Caco-2 (cell line): ENCODE data around the gene MEIS3. TPM values are rescaled to one million over a fixed set of nuclear protein-coding genes. Genes with fewer than 3 reads are reported as not detected.
"Not testable (repeated sequence)": the region's sequence is repeated elsewhere in the genome, so short reads cannot be mapped to it uniquely, and the experiment has no call there.

Source experiments
- BruUV-seq: library from RNA; stranded (reverse); fragments of 400-500 nt; replicated peaks from 2 replicates; lab custom pipeline; 2021; lab: Mats Ljungman, UMichigan
- CTCF ChIA-PET: fragments of 300-600 bp; sonication (Branson Sonifier 250); formaldehyde crosslinking; loops from one replicate; lab custom pipeline; 2022; ENCODE audit warnings: antibody characterized with exemption; lab: Charles Lee
- POLR2A ChIA-PET: fragments of 300-600 bp; sonication (Branson Sonifier 250); formaldehyde crosslinking; loops from one replicate; lab custom pipeline; 2022; ENCODE audit warnings: antibody characterized with exemption; lab: Charles Lee
- DNase-seq, 2 experiments: peaks; one replicate each; pipeline versions ENCODE4 v3.0.0 to v3.0.0-alpha.2; 2020 to 2022
- H3K27me3 ChIP-seq: replicated peaks from 2 replicates; pipeline ENCODE4 v1.6.0; 2011; ENCODE audit warnings: low read length; ENCODE audit not compliant: control insufficient read depth, insufficient read depth
- H3K36me3 ChIP-seq: 2 replicates; pipeline ENCODE4 v1.5.1; 2011; ENCODE audit warnings: low read length; ENCODE audit not compliant: control insufficient read depth, insufficient read depth
- H3K4me1 ChIP-seq: fragments of 250-450 bp; sonication (Bioruptor Pico); 2 replicates; pipeline ENCODE4 v1.5.1; 2020; ENCODE audit warnings: mild to moderate bottlenecking
- H3K4me3 ChIP-seq: 2 replicates; pipeline ENCODE4 v1.5.1; 2011; ENCODE audit warnings: low read depth, mild to moderate bottlenecking, control low read depth, low read length
- H3K9me3 ChIP-seq: fragments of 250-450 bp; sonication (Bioruptor Pico); 2 replicates; pipeline ENCODE4 v1.5.1; 2020; ENCODE audit warnings: mild to moderate bottlenecking, moderate library complexity
- H3K27ac Mint-ChIP-seq: one replicate; pipeline ENCODE4 v1.8.0; 2022; ENCODE audit warnings: mixed read lengths; ENCODE audit not compliant: unreplicated experiment
- H3K27me3 Mint-ChIP-seq: one replicate; pipeline ENCODE4 v1.8.0; 2022; ENCODE audit warnings: mixed read lengths; ENCODE audit not compliant: insufficient read depth, unreplicated experiment
- H3K36me3 Mint-ChIP-seq: one replicate; pipeline ENCODE4 v1.8.0; 2022; ENCODE audit warnings: mild to moderate bottlenecking, mixed read lengths; ENCODE audit not compliant: insufficient read depth, unreplicated experiment
- H3K4me1 Mint-ChIP-seq: one replicate; pipeline ENCODE4 v1.8.0; 2022; ENCODE audit warnings: low read depth, mixed read lengths; ENCODE audit not compliant: unreplicated experiment
- H3K4me3 Mint-ChIP-seq: one replicate; pipeline ENCODE4 v1.8.0; 2022; ENCODE audit warnings: mild to moderate bottlenecking, moderate library complexity, mixed read lengths; ENCODE audit not compliant: unreplicated experiment
- H3K9me3 Mint-ChIP-seq: one replicate; pipeline ENCODE4 v1.8.0; 2022; ENCODE audit warnings: mixed read lengths; ENCODE audit not compliant: unreplicated experiment
- CTCF ChIP-seq, 2 experiments: fragments of 200-600 bp in 1 of 2; IDR thresholded peaks; 1 replicate in 1 of 2; 2 replicates in 1 of 2; pipeline versions ENCODE4 v1.5.1 to v1.8.0; 2011 to 2022; ENCODE audit warnings: antibody characterized with exemption in 1 of 2, control low read depth in 1 of 2, inconsistent platforms in 1 of 2, low read depth in 1 of 2, low read length in 1 of 2, mild to moderate bottlenecking in 1 of 2, moderate library complexity in 1 of 2; ENCODE audit not compliant: insufficient read depth in 1 of 2, severe bottlenecking in 1 of 2, unreplicated experiment in 1 of 2
- intact Hi-C: fragments of 100-400 bp; cut with micrococcal nuclease; formaldehyde crosslinking; loops from one replicate; pipeline ENCODE4 v1.10.0; 2022; ENCODE audit not compliant: unreplicated experiment
- total RNA-seq: library from RNA; stranded (reverse); gene quantifications from 2 replicates; pipeline ENCODE4 v1.2.3, GENCODE V29; 2022

MEIS3 gene
- total RNA-seq, 1 experiment from 2014 or later = 16.8 TPM

GRCh38 chr19:47391510-47392223, 27.7 kb downstream of the MEIS3 start:
- H3K4me3 ChIP-seq = no peak overlapping the region
- H3K4me3 Mint-ChIP-seq = peak overlapping the region; percentile 34
- no peaks in the 10 kb centered on the region for H3K4me1 ChIP-seq
- H3K27me3 Mint-ChIP-seq = peaks cover 6% of the 10 kb centered on the region
- TF ChIP-seq CTCF (IDR thresholded peaks at IDR 0.05; ENCODE audit: insufficient read depth in 1 of 2, low read depth in 1 of 2, low read length in 1 of 2, severe bottlenecking in 1 of 2, unreplicated experiment in 1 of 2) = peak; percentile 89 to 92
- no peaks in the 10 kb centered on the region for H3K36me3 Mint-ChIP-seq
- H3K9me3 Mint-ChIP-seq = no peaks in the 10 kb centered on the region
- H3K36me3 ChIP-seq = no peaks in the 10 kb centered on the region
- no peak overlapping the region for H3K27ac Mint-ChIP-seq
- no peaks in the 10 kb centered on the region for H3K9me3 ChIP-seq
- POLR2A ChIA-PET = interaction anchor here (0.6 to 1.0 kb wide), 2 partner anchors 43 to 399 kb away, joined by 3 to 5 read pairs; partner anchors contain the start of gene DHX34
- peak; percentile 71 to 84 for DNase-seq
- CTCF ChIA-PET = interaction anchor here (0.6 to 2.1 kb wide), 15 partner anchors 11 to 147 kb away, joined by 3 to 21 read pairs (median 4); partner anchors contain the start of genes DHX34 and KPTN
- no peaks in the 10 kb centered on the region for H3K4me1 Mint-ChIP-seq
- intact Hi-C loops = loop anchor here (1.0 to 2.0 kb wide), 3 partner anchors 35 to 107 kb away; no protein-coding TSS in a partner anchor
- H3K27me3 ChIP-seq = no peaks in the 10 kb centered on the region
- BruUV-seq = no TSS peak

- H3K4me3 Mint-ChIP-seq = no peak overlapping the region
- Histone ChIP-seq H3K27me3 (no peaks in the 10 kb centered on the region), H3K4me3 (no peak overlapping the region), H3K36me3 (no peaks in the 10 kb centered on the region), H3K9me3 (no peaks in the 10 kb centered on the region), H3K4me1 (no peaks in the 10 kb centered on the region)
- no peak overlapping the region for H3K27ac Mint-ChIP-seq
- BruUV-seq = no TSS peak
- POLR2A ChIA-PET = interaction anchor here (1.0 kb wide), 1 partner anchor 42 kb away, joined by 5 read pairs; the partner anchor contains the start of gene DHX34
- no peak for TF ChIP-seq CTCF (IDR thresholded peaks at IDR 0.05; ENCODE audit: insufficient read depth in 1 of 2, low read depth in 1 of 2, low read length in 1 of 2, severe bottlenecking in 1 of 2, unreplicated experiment in 1 of 2)
- CTCF ChIA-PET = interaction anchor here (0.7 to 2.1 kb wide), 13 partner anchors 12 to 147 kb away, joined by 3 to 21 read pairs (median 4); partner anchors contain the start of genes DHX34 and KPTN
- no peaks in the 10 kb centered on the region for H3K36me3 Mint-ChIP-seq
- DNase-seq = no peak
- peaks cover 6% of the 10 kb centered on the region for H3K27me3 Mint-ChIP-seq
- intact Hi-C loops = loop anchor here (1.0 to 2.0 kb wide), 3 partner anchors 36 to 107 kb away; no protein-coding TSS in a partner anchor
- H3K9me3 Mint-ChIP-seq = no peaks in the 10 kb centered on the region
- H3K4me1 Mint-ChIP-seq = no peaks in the 10 kb centered on the region
Measured at GRCh38 chr19:47390533-47391488, 28.5 kb downstream of the MEIS3 start.

- Histone ChIP-seq H3K27me3 (no peaks in the 10 kb centered on the region), H3K36me3 (no peaks in the 10 kb centered on the region), H3K9me3 (no peaks in the 10 kb centered on the region), H3K4me1 (no peaks in the 10 kb centered on the region), H3K4me3 (no peak overlapping the region)
- BruUV-seq = no TSS peak
- ChIA-PET CTCF (interaction anchor here (0.5 to 1.2 kb wide), 3 partner anchors 40 to 306 kb away, joined by 3 to 4 read pairs (median 3); partner anchors contain the start of gene DHX34), POLR2A (interaction anchor here (0.9 kb wide), 1 partner anchor 941 kb away, joined by 4 read pairs; no protein-coding TSS in a partner anchor)
- Mint-ChIP-seq H3K4me1 (no peaks in the 10 kb centered on the region), H3K36me3 (no peaks in the 10 kb centered on the region), H3K27me3 (peaks cover 4% of the 10 kb centered on the region), H3K27ac (no peak overlapping the region), H3K9me3 (no peaks in the 10 kb centered on the region), H3K4me3 (no peak overlapping the region)
- no peak for TF ChIP-seq CTCF (IDR thresholded peaks at IDR 0.05; ENCODE audit: insufficient read depth in 1 of 2, low read depth in 1 of 2, low read length in 1 of 2, severe bottlenecking in 1 of 2, unreplicated experiment in 1 of 2)
- DNase-seq = no peak
- intact Hi-C loops = no loop called here
Measured at GRCh38 chr19:47389150-47389556, 30.2 kb downstream of the MEIS3 start.

GRCh38 chr19:47388721-47389120, 30.6 kb downstream of the MEIS3 start:
- H3K27me3 ChIP-seq, H3K9me3 ChIP-seq, DNase-seq, H3K4me3 ChIP-seq, H3K27me3 Mint-ChIP-seq, H3K4me1 ChIP-seq, intact Hi-C loops, BruUV-seq, H3K27ac Mint-ChIP-seq, H3K36me3 Mint-ChIP-seq, H3K4me3 Mint-ChIP-seq, H3K36me3 ChIP-seq, H3K4me1 Mint-ChIP-seq, H3K9me3 Mint-ChIP-seq: not testable (repeated sequence)
- POLR2A ChIA-PET = interaction anchor here (0.9 kb wide), 1 partner anchor 941 kb away, joined by 4 read pairs; no protein-coding TSS in a partner anchor
- CTCF ChIA-PET = interaction anchor here (1.0 to 1.2 kb wide), 2 partner anchors 39 to 44 kb away, joined by 3 read pairs; partner anchors contain the start of gene DHX34
